HCT116 (cell line): Measurements from ENCODE around the gene OVOL1. TPM values are rescaled to one million over a fixed set of nuclear protein-coding genes. Genes with fewer than 3 reads are reported as not detected.

Experiments used
- ATAC-seq: fragments of 200-7000 bp; cut with Tn5 transposase; 2 replicates; pipeline ENCODE4 v1.9.1; 2020; ENCODE audit warnings: mild to moderate bottlenecking, moderate library complexity
- BruUV-seq: library from RNA; stranded (reverse); fragments of 400-500 nt; replicated peaks from 2 replicates; lab custom pipeline; 2021; lab: Mats Ljungman, UMichigan
- CTCF ChIA-PET: fragments of 300-600 bp; sonication (Branson Sonifier 250); formaldehyde crosslinking; loops from one replicate; lab custom pipeline; 2021; ENCODE audit warnings: antibody characterized with exemption; lab: Charles Lee
- POLR2A ChIA-PET: fragments of 300-600, 350-600 bp; sonication (Branson Sonifier 250); formaldehyde crosslinking; loops from one replicate; lab custom pipeline; 2021; ENCODE audit warnings: antibody characterized with exemption; lab: Charles Lee
- RAD21 ChIA-PET, 2 experiments: fragments of 300-600 bp; sonication (Branson Sonifier 250); formaldehyde crosslinking; loops; one replicate each; lab custom pipeline; 2023; ENCODE audit warnings: low total read pairs in 2 of 2; ENCODE audit not compliant: uncharacterized antibody in 2 of 2, unreplicated experiment in 2 of 2, low non-redundant PET in 1 of 2; lab: Charles Lee
- DNase-seq: peaks from one replicate; pipeline ENCODE4 v3.0.0-alpha.2; 2010; ENCODE audit warnings: low read depth, low spot score
- H2AFZ ChIP-seq: fragments of 200-600 bp; shearing (Covaris generic), sonication (generic); 2 replicates; pipeline ENCODE4 v1.6.1; 2017; ENCODE audit warnings: low read depth, mixed run types, mixed read lengths, antibody characterized with exemption, low read length; ENCODE audit not compliant: poor library complexity, severe bottlenecking
- H3K27ac ChIP-seq: 2 replicates; pipeline ENCODE4 v1.5.1; 2012; ENCODE audit warnings: low read depth, low read length
- H3K27me3 ChIP-seq: fragments of 200-600 bp; sonication (generic); 2 replicates; pipeline ENCODE4 v1.6.1; 2016; ENCODE audit warnings: mixed run types, low read length, mixed read lengths; ENCODE audit not compliant: insufficient read depth
- H3K36me3 ChIP-seq, 2 experiments: fragments of 200-500 bp in 1 of 2; fragments of 200-600 bp in 1 of 2; sonication (Bioruptor generic) in 1 of 2; sonication (generic) in 1 of 2; 2 replicates each; pipeline versions ENCODE4 v1.5.1 to v1.6.1; 2014 to 2016; ENCODE audit warnings: low read length in 2 of 2, inconsistent platforms in 1 of 2, mixed read lengths in 1 of 2, mixed run types in 1 of 2; ENCODE audit not compliant: insufficient read depth in 2 of 2, control insufficient read depth in 1 of 2
- H3K4me1 ChIP-seq, 2 experiments: fragments of 200-600 bp in 1 of 2; sonication (generic) in 1 of 2; 2 replicates each; pipeline versions ENCODE4 v1.5.1 to v1.6.1; 2012 to 2017; ENCODE audit warnings: low read length in 2 of 2, inconsistent platforms in 1 of 2, mild to moderate bottlenecking in 1 of 2, mixed read lengths in 1 of 2, mixed run types in 1 of 2, moderate library complexity in 1 of 2; ENCODE audit not compliant: insufficient read depth in 2 of 2, control insufficient read depth in 1 of 2
- H3K4me2 ChIP-seq: fragments of 200-600 bp; sonication (generic); 2 replicates; pipeline ENCODE4 v1.6.1; 2017; ENCODE audit warnings: mixed run types, low read length, mixed read lengths
- H3K4me3 ChIP-seq, 2 experiments: fragments of 200-600 bp in 1 of 2; sonication (generic) in 1 of 2; replicated peaks in 1 of 2; 2 replicates each; pipeline ENCODE4 v1.5.1; 2011 to 2016; ENCODE audit warnings: low read length in 2 of 2, control low read depth in 1 of 2, low read depth in 1 of 2, mild to moderate bottlenecking in 1 of 2, mixed read lengths in 1 of 2, mixed run types in 1 of 2
- H3K79me2 ChIP-seq: fragments of 200-600 bp; sonication (generic); 2 replicates; pipeline ENCODE4 v1.6.1; 2017; ENCODE audit warnings: mild to moderate bottlenecking, mixed run types, low read length, moderate library complexity, mixed read lengths; ENCODE audit not compliant: insufficient read depth
- H3K9ac ChIP-seq: fragments of 200-600 bp; sonication (generic); 2 replicates; pipeline ENCODE4 v1.6.1; 2016; ENCODE audit warnings: low read length, mixed read lengths
- H3K9me2 ChIP-seq: fragments of 200-600 bp; sonication (generic), shearing (Covaris generic); 2 replicates; pipeline ENCODE4 v1.6.1; 2017; ENCODE audit warnings: mixed run types, mild to moderate bottlenecking, moderate library complexity; ENCODE audit not compliant: insufficient read depth
- H3K9me3 ChIP-seq, 2 experiments: fragments of 200-500 bp in 1 of 2; fragments of 200-600 bp in 1 of 2; sonication (Bioruptor generic) in 1 of 2; sonication (generic) in 1 of 2; 2 replicates each; pipeline ENCODE4 v1.6.1; 2014 to 2017; ENCODE audit warnings: low read length in 2 of 2, mixed read lengths in 2 of 2, inconsistent platforms in 1 of 2, low read depth in 1 of 2, mild to moderate bottlenecking in 1 of 2, mixed run types in 1 of 2, moderate library complexity in 1 of 2; ENCODE audit not compliant: control insufficient read depth in 1 of 2, insufficient read depth in 1 of 2
- H4K20me1 ChIP-seq: fragments of 200-600 bp; sonication (generic), shearing (Covaris generic); 2 replicates; pipeline ENCODE4 v1.6.1; 2017; ENCODE audit warnings: mixed run types, mild to moderate bottlenecking, moderate library complexity; ENCODE audit not compliant: insufficient read depth
- CBX3 ChIP-seq: IDR thresholded peaks from 2 replicates; pipeline ENCODE4 v1.6.1; 2012; ENCODE audit warnings: low read depth
- CEBPB ChIP-seq: IDR thresholded peaks from 2 replicates; pipeline ENCODE4 v1.6.1; 2012; ENCODE audit warnings: low read depth
- EGR1 ChIP-seq: IDR thresholded peaks from 2 replicates; pipeline ENCODE4 v1.6.1; 2012; ENCODE audit warnings: low read depth
- ELF1 ChIP-seq: IDR thresholded peaks from 2 replicates; pipeline ENCODE4 v1.6.1; 2012; ENCODE audit warnings: low read depth, borderline replicate concordance
- EZH2 ChIP-seq: fragments of 200-600 bp; sonication (generic); IDR thresholded peaks from 2 replicates; pipeline ENCODE4 v1.6.1; 2017; ENCODE audit warnings: antibody characterized with exemption, mixed run types
- FOSL1 ChIP-seq: IDR thresholded peaks from 2 replicates; pipeline ENCODE4 v1.6.1; 2012; ENCODE audit warnings: low read depth
- POLR2AphosphoS5 ChIP-seq: IDR thresholded peaks from 2 replicates; pipeline ENCODE4 v1.6.1; 2011; ENCODE audit warnings: mild to moderate bottlenecking, low read depth, low read length, moderate library complexity
- RAD21 ChIP-seq: IDR thresholded peaks from 2 replicates; pipeline ENCODE4 v1.6.1; 2012; ENCODE audit warnings: low read depth, mild to moderate bottlenecking
- YY1 ChIP-seq: IDR thresholded peaks from 2 replicates; pipeline ENCODE4 v1.6.1; 2011; ENCODE audit warnings: low read length, low read depth, moderate library complexity, mild to moderate bottlenecking; ENCODE audit not compliant: insufficient replicate concordance; ENCODE audit errors: extremely low read depth
- ZNF274 ChIP-seq: fragments of 200-500 bp; sonication (Bioruptor generic); IDR thresholded peaks from 2 replicates; pipeline ENCODE4 v1.6.1; 2014; ENCODE audit warnings: mild to moderate bottlenecking, low read depth, low read length, inconsistent platforms
- intact Hi-C: fragments of 100-400 bp; cut with micrococcal nuclease; formaldehyde crosslinking; loops from 2 replicates; pipeline ENCODE4 v1.10.0; 2022
- total RNA-seq: library from RNA; stranded (reverse); gene quantifications from one replicate; pipeline ENCODE4 v1.2.1, GENCODE V29; 2021; ENCODE audit not compliant: unreplicated experiment
- TF ChIP-seq, protein P1 (sequence below): IDR thresholded peaks from 2 replicates; pipeline ENCODE4 v1.6.1; 2012
- TF ChIP-seq, protein P2 (sequence below): IDR thresholded peaks from 2 replicates; pipeline ENCODE4 v1.6.1; 2011; ENCODE audit warnings: mild to moderate bottlenecking, low read length, moderate library complexity; ENCODE audit not compliant: insufficient replicate concordance; ENCODE audit errors: extremely low read depth
- TF ChIP-seq, protein P3 (sequence below): IDR thresholded peaks from 2 replicates; pipeline ENCODE4 v1.6.1; 2012; ENCODE audit warnings: low read depth

OVOL1 gene
- total RNA-seq, 1 experiment from 2014 or later: 14.7 TPM

DNA sequence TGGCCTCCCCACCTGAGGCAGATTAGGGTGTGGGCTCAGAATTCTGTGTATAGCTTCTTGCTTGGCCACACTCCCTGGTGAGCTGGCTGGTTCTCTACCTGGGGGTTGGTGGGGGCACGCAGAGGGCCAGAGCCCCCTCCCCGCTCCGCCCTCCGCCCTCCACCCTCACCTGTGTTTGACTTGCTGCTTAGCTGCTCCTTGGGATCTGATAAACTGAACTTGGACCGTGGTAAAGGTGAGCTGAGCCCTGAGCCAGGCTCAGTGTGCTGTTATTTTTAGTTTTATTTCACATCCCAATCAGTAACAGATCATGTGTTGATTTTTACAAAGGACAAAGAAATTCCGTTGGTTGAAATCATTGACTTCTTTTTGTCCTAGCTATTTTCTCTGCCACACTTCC lies 2.0 kb downstream of the OVOL1 start (continued):
- TF ChIP-seq POLR2AphosphoS5 (no peak), CEBPB (no peak), CBX3 (no peak), ELF1 (no peak), FOSL1 (no peak), RAD21 (no peak), ZNF274 (no peak)
- TF ChIP-seq, protein P1, sequence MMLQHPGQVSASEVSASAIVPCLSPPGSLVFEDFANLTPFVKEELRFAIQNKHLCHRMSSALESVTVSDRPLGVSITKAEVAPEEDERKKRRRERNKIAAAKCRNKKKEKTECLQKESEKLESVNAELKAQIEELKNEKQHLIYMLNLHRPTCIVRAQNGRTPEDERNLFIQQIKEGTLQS: no peak
- TF ChIP-seq, protein P2, sequence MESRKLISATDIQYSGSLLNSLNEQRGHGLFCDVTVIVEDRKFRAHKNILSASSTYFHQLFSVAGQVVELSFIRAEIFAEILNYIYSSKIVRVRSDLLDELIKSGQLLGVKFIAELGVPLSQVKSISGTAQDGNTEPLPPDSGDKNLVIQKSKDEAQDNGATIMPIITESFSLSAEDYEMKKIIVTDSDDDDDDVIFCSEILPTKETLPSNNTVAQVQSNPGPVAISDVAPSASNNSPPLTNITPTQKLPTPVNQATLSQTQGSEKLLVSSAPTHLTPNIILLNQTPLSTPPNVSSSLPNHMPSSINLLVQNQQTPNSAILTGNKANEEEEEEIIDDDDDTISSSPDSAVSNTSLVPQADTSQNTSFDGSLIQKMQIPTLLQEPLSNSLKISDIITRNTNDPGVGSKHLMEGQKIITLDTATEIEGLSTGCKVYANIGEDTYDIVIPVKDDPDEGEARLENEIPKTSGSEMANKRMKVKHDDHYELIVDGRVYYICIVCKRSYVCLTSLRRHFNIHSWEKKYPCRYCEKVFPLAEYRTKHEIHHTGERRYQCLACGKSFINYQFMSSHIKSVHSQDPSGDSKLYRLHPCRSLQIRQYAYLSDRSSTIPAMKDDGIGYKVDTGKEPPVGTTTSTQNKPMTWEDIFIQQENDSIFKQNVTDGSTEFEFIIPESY: no peak
- TF ChIP-seq, all 23 proteins: peak for 0

DNA sequence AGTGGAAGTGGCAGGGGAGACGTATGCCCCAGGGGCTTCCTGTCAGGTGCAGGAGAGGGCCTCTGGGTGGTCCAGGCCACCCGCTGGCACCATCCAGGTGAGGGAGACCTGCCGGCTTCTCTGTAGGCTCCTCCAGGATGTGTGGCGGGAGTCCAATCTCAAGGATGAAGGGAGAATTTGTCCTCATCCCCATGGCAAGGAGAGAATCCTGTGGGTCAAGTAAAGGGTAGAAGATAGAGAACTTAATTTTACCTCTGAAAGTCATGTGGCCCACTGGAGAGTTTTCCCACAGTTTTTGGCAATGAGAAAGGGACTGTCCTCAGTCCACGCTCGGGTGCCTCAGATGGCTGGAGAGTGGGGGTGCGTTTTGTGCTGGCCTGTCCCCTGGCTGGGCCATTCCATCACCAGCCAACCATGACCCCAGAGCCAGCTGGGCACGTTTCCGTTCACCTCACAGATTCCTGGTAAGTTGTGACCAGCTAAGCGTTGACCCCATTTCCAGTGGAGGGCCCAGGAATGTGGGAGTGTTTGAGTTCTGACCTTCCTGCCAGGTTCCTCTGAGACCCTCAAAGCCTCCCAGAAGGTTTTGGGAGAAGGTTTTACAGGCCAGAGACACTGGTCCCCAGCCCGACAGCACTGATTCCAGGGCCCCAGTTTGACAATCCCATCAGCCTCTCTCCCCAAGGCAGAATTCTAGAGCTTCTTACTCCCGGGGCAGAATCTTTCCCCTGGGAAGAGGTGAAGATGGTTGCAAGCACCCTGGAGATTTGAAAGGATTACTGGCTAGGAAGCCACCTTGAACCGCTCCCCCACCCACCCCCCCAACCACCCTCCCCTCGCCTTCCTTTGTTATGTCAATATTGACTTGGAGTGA lies 2.6 kb downstream of the OVOL1 start:
- DNase-seq (no peak), ATAC-seq (no peak)
- peaks cover 51% of the 10 kb centered on the region for H3K79me2 ChIP-seq
- peak overlapping the region; percentile 94; the same call in 1 of the 2 replicates for H3K4me2 ChIP-seq
- intact Hi-C loops: no loop called here
- no peak overlapping the region for H3K4me3 ChIP-seq
- no peaks in the 10 kb centered on the region for H3K9me3 ChIP-seq
- peaks cover 67 to 86% of the 10 kb centered on the region in 2 experiments for H3K4me1 ChIP-seq
- no peak overlapping the region for H3K9ac ChIP-seq
- H3K36me3 ChIP-seq: peaks cover 1% of the 10 kb centered on the region in 2 experiments; a peak in 2 of 4 replicates
- RAD21 ChIA-PET: no interaction called here
- H4K20me1 ChIP-seq: no peaks in the 10 kb centered on the region
- no peaks in the 10 kb centered on the region for H3K27me3 ChIP-seq
- H3K9me2 ChIP-seq: no peaks in the 10 kb centered on the region
- BruUV-seq: no TSS peak
- no peak overlapping the region for H3K27ac ChIP-seq
- CTCF ChIA-PET: interaction anchor here (0.7 to 5.8 kb wide), 5 partner anchors 9 to 127 kb away, joined by 3 to 73 read pairs (median 5); partner anchors contain the start of genes AP5B1, MUS81 and RELA
- POLR2A ChIA-PET: interaction anchor here (1.1 kb wide), 1 partner anchor 18 kb away, joined by 3 read pairs; no protein-coding TSS in a partner anchor
- no peak overlapping the region for H2AFZ ChIP-seq
- TF ChIP-seq CEBPB (no peak), EZH2 (no peak), FOSL1 (no peak), ELF1 (no peak), YY1 (no peak), POLR2AphosphoS5 (no peak), EGR1 (no peak)
- TF ChIP-seq, protein P1: no peak
- TF ChIP-seq, protein P3, sequence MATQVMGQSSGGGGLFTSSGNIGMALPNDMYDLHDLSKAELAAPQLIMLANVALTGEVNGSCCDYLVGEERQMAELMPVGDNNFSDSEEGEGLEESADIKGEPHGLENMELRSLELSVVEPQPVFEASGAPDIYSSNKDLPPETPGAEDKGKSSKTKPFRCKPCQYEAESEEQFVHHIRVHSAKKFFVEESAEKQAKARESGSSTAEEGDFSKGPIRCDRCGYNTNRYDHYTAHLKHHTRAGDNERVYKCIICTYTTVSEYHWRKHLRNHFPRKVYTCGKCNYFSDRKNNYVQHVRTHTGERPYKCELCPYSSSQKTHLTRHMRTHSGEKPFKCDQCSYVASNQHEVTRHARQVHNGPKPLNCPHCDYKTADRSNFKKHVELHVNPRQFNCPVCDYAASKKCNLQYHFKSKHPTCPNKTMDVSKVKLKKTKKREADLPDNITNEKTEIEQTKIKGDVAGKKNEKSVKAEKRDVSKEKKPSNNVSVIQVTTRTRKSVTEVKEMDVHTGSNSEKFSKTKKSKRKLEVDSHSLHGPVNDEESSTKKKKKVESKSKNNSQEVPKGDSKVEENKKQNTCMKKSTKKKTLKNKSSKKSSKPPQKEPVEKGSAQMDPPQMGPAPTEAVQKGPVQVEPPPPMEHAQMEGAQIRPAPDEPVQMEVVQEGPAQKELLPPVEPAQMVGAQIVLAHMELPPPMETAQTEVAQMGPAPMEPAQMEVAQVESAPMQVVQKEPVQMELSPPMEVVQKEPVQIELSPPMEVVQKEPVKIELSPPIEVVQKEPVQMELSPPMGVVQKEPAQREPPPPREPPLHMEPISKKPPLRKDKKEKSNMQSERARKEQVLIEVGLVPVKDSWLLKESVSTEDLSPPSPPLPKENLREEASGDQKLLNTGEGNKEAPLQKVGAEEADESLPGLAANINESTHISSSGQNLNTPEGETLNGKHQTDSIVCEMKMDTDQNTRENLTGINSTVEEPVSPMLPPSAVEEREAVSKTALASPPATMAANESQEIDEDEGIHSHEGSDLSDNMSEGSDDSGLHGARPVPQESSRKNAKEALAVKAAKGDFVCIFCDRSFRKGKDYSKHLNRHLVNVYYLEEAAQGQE: no peak
- TF ChIP-seq, protein P2: no peak
